ENCODE measurements around the gene BRD7. TPM values are rescaled to one million over a fixed set of nuclear protein-coding genes. Genes with fewer than 3 reads are reported as not detected.

Gene BRD7
- total and polyA plus RNA-seq, 10 of the 15 experiments (the other 5 are each of a cell fraction or from before 2014, with no cell fraction given) = 16.9 to 74.7 (median 52.0) TPM

GRCh38 chr16:50269061-50269705, 99.6 kb downstream of the BRD7 start (continued):
- TF ChIP-seq ATF3 (IDR thresholded peaks at IDR 0.05; ENCODE audit: borderline replicate concordance, extremely low read depth, low read depth, low read length) = no peak
- no peak for TF ChIP-seq RAD21 (IDR thresholded peaks at IDR 0.05; ENCODE audit: insufficient read depth, low read depth, low read length)
- no peak for TF ChIP-seq E2F8 (IDR thresholded peaks at IDR 0.05; ENCODE audit: low read depth, partially characterized antibody)
- TF ChIP-seq ZNF622 (IDR thresholded peaks at IDR 0.05) = no peak

GRCh38 chr16:50268352-50268751, 100.4 kb downstream of the BRD7 start:
- TF ChIP-seq CHD1 (IDR thresholded peaks at IDR 0.05; ENCODE audit: low read depth, low read length) (no peak), ZBED1 (IDR thresholded peaks at IDR 0.05; ENCODE audit: borderline replicate concordance) (no peak)
- Histone ChIP-seq H3K9me3 (replicated peaks; ENCODE audit: control insufficient read depth, insufficient read depth, low read length) (no peaks in the 10 kb centered on the region), H3K4me2 (ENCODE audit: control insufficient read depth, insufficient read depth) (no peak overlapping the region; the same call in 1 of the 2 replicates), H3K27me3 (replicated peaks in 1 of 2; ENCODE audit: control insufficient read depth in 2 of 2, insufficient read depth in 2 of 2, low read length in 1 of 2) (no peaks in the 10 kb centered on the region), H3K9ac (ENCODE audit: control insufficient read depth, insufficient read depth, low read length) (no peak overlapping the region), H3K4me3 (no peak overlapping the region), H3K36me3 (ENCODE audit: control insufficient read depth in 2 of 2, insufficient read depth in 2 of 2, low read length in 1 of 2) (0 out of 4 replicates have a peak, but pooled peaks cover 0 to 2% of the 10 kb centered on the region in 2 experiments), H3K79me2 (ENCODE audit: control insufficient read depth, insufficient read depth, low read length) (peaks cover 27% of the 10 kb centered on the region), H3K27ac (ENCODE audit: control insufficient read depth, insufficient read depth) (no peak overlapping the region), H3K4me1 (ENCODE audit: control insufficient read depth, insufficient read depth, low read length) (peaks cover 39% of the 10 kb centered on the region), H4K20me1 (ENCODE audit: control insufficient read depth, insufficient read depth) (no peaks in the 10 kb centered on the region), H2AFZ (ENCODE audit: control insufficient read depth, low read depth, low read length) (no peak overlapping the region)
- ChIA-PET RAD21 (ENCODE audit: unreplicated experiment) (interaction anchor here (1.1 to 1.6 kb wide), 3 partner anchors 11 to 86 kb away, joined by 3 to 5 read pairs (median 5); no protein-coding TSS in a partner anchor), POLR2A (interaction anchor here (1.3 to 2.7 kb wide), 2 partner anchors 11 to 14 kb away, joined by 4 to 13 read pairs; no protein-coding TSS in a partner anchor), CTCF (interaction anchor here (0.5 to 1.8 kb wide), 6 partner anchors 11 to 538 kb away, joined by 3 to 4 read pairs (median 4); partner anchors contain the start of gene CNEP1R1), SMC1A (ENCODE audit: uncharacterized antibody, unreplicated experiment) (interaction anchor here (0.8 to 6.7 kb wide), 4 partner anchors 13 to 107 kb away, joined by 3 to 73 read pairs (median 4); no protein-coding TSS in a partner anchor)
- ATAC-seq (no peak), DNase-seq (ENCODE audit: low read depth, low spot score) (no peak), FAIRE-seq (no peak)
- intact Hi-C loops (cut with micrococcal nuclease; ENCODE audit: unreplicated experiment) = no loop called here
- no TSS peak for BruUV-seq (replicated peaks)
- in situ Hi-C loops (cut with MboI) = no loop called here
- WGBS (ENCODE audit: insufficient coverage, insufficient replicate concordance, low lambda C conversion rate, missing lambda C conversion rate) = 79% methylated on average over 5 of the region's 5 CpGs

All from GM12878 (cell line).